MCF 10A (cell line): ENCODE data around the gene CRELD2. TPM values are rescaled to one million over a fixed set of nuclear protein-coding genes. Genes with fewer than 3 reads are reported as not detected.
"Not testable (repeated sequence)": the region's sequence is repeated elsewhere in the genome, so short reads cannot be mapped to it uniquely, and the experiment has no call there.

Experiments
- BruUV-seq: library from RNA; stranded (reverse); fragments of 400-500 nt; replicated peaks from 2 replicates; lab custom pipeline; 2021; lab: Mats Ljungman, UMichigan
- CTCF ChIA-PET: fragments of 300-600 bp; sonication (Branson Sonifier 250); formaldehyde crosslinking; extraction: SDS; loops from one replicate; lab custom pipeline; 2021; ENCODE audit warnings: antibody characterized with exemption, inconsistent platforms; lab: Yijun Ruan, JAX
- POLR2A ChIA-PET: fragments of 300-600, 350-650 bp; sonication (Branson Sonifier 250); formaldehyde crosslinking; extraction: SDS; loops from one replicate; lab custom pipeline; 2020; ENCODE audit warnings: antibody characterized with exemption, inconsistent platforms; lab: Yijun Ruan, JAX
- DNase-seq: peaks from one replicate; pipeline ENCODE4 v3.0.0-alpha.2; 2018; ENCODE audit not compliant: unreplicated experiment
- H3K27ac Mint-ChIP-seq: one replicate; pipeline ENCODE4 v1.8.0; 2022; ENCODE audit warnings: mild to moderate bottlenecking, low read depth, mixed read lengths; ENCODE audit not compliant: unreplicated experiment
- H3K27me3 Mint-ChIP-seq: one replicate; pipeline ENCODE4 v1.8.0; 2022; ENCODE audit warnings: mixed read lengths; ENCODE audit not compliant: insufficient read depth, unreplicated experiment
- H3K36me3 Mint-ChIP-seq: one replicate; pipeline ENCODE4 v1.8.0; 2022; ENCODE audit warnings: mild to moderate bottlenecking, moderate library complexity, mixed read lengths; ENCODE audit not compliant: insufficient read depth, unreplicated experiment
- H3K4me1 Mint-ChIP-seq: one replicate; pipeline ENCODE4 v1.8.0; 2022; ENCODE audit warnings: mixed read lengths; ENCODE audit not compliant: insufficient read depth, unreplicated experiment
- H3K4me3 Mint-ChIP-seq: one replicate; pipeline ENCODE4 v1.8.0; 2022; ENCODE audit warnings: mild to moderate bottlenecking, moderate library complexity, mixed read lengths; ENCODE audit not compliant: unreplicated experiment
- H3K9me3 Mint-ChIP-seq: one replicate; pipeline ENCODE4 v1.8.0; 2022; ENCODE audit warnings: mixed read lengths; ENCODE audit not compliant: unreplicated experiment
- CTCF ChIP-seq: fragments of 200-600 bp; IDR thresholded peaks from one replicate; pipeline ENCODE4 v1.8.0; 2022; ENCODE audit warnings: antibody characterized with exemption, mild to moderate bottlenecking; ENCODE audit not compliant: unreplicated experiment
- intact Hi-C: fragments of 100-400 bp; cut with micrococcal nuclease; formaldehyde crosslinking; loops from 2 replicates; pipeline ENCODE4 v1.14.1; 2022
- total RNA-seq: library from RNA; stranded (reverse); gene quantifications from 2 replicates; pipeline ENCODE4 v1.2.3, GENCODE V29; 2022

CRELD2 gene
- total RNA-seq, 1 experiment from 2014 or later: 70.7 TPM

GRCh38 chr22:49945042-49945794 lies 26.8 kb downstream of the CRELD2 start:
- intact Hi-C loops: not testable (repeated sequence)
- POLR2A ChIA-PET: interaction anchor here (2.1 to 4.5 kb wide), 2 partner anchors 9 to 16 kb away, joined by 9 to 55 read pairs; partner anchors contain the start of gene PIM3

GRCh38 chr22:49946612-49947295 lies 28.3 kb downstream of the CRELD2 start:
- Mint-ChIP-seq H3K27me3 (no peaks in the 10 kb centered on the region), H3K4me1 (peaks cover 13% of the 10 kb centered on the region), H3K36me3 (no peaks in the 10 kb centered on the region), H3K4me3 (peak overlapping the region; percentile 8), H3K27ac (peak overlapping the region; percentile 49), H3K9me3 (no peaks in the 10 kb centered on the region)
- POLR2A ChIA-PET: interaction anchor here (1.1 to 6.2 kb wide), 4 partner anchors 11 to 22 kb away, joined by 4 to 55 read pairs (median 28); partner anchors contain the start of gene PIM3
- no peak for TF ChIP-seq CTCF
- BruUV-seq: no TSS peak
- intact Hi-C loops: no loop called here
- no peak for DNase-seq
- CTCF ChIA-PET: interaction anchor here (0.6 to 4.2 kb wide), 4 partner anchors 15 to 81 kb away, joined by 3 to 16 read pairs (median 4); no protein-coding TSS in a partner anchor

More at GRCh38 chr22:49945042-49945794, 26.8 kb downstream of the CRELD2 start:
- H3K36me3 Mint-ChIP-seq, BruUV-seq, H3K27ac Mint-ChIP-seq, H3K27me3 Mint-ChIP-seq, H3K4me1 Mint-ChIP-seq, DNase-seq, H3K4me3 Mint-ChIP-seq, CTCF ChIA-PET, H3K9me3 Mint-ChIP-seq: not testable (repeated sequence)

- CTCF ChIA-PET: interaction anchor here (0.6 to 4.2 kb wide), 4 partner anchors 14 to 80 kb away, joined by 3 to 16 read pairs (median 4); no protein-coding TSS in a partner anchor
- intact Hi-C loops: no loop called here
- no peak for DNase-seq
- POLR2A ChIA-PET: interaction anchor here (0.6 to 6.2 kb wide), 6 partner anchors 8 to 29 kb away, joined by 3 to 55 read pairs (median 8); partner anchors contain the start of gene PIM3
- BruUV-seq: no TSS peak
- Mint-ChIP-seq H3K27me3 (no peaks in the 10 kb centered on the region), H3K27ac (no peak overlapping the region), H3K36me3 (no peaks in the 10 kb centered on the region), H3K9me3 (no peaks in the 10 kb centered on the region), H3K4me1 (peaks cover 18% of the 10 kb centered on the region), H3K4me3 (no peak overlapping the region)
- TF ChIP-seq CTCF: no peak
These were observed 28.8 kb downstream of the CRELD2 start for GRCh38 chr22:49947296-49947622.

GRCh38 chr22:49948116-49948957 lies 29.9 kb downstream of the CRELD2 start:
- peak overlapping the region; percentile 84 for H3K27ac Mint-ChIP-seq
- no peaks in the 10 kb centered on the region for H3K9me3 Mint-ChIP-seq
- TSS peak; percentile 56 for BruUV-seq
- peak; percentile 38 for DNase-seq
- no peaks in the 10 kb centered on the region for H3K36me3 Mint-ChIP-seq
- ChIA-PET POLR2A (interaction anchor here (0.6 to 6.2 kb wide), 7 partner anchors 9 to 79 kb away, joined by 3 to 55 read pairs (median 8); partner anchors contain the start of gene PIM3), CTCF (interaction anchor here (0.6 to 4.2 kb wide), 5 partner anchors 13 to 442 kb away, joined by 3 to 16 read pairs (median 3); no protein-coding TSS in a partner anchor)
- intact Hi-C loops: no loop called here
- H3K27me3 Mint-ChIP-seq: no peaks in the 10 kb centered on the region
- peaks cover 22% of the 10 kb centered on the region for H3K4me1 Mint-ChIP-seq
- H3K4me3 Mint-ChIP-seq: peak overlapping the region; percentile 76
- no peak for TF ChIP-seq CTCF
